Measurements from ENCODE around the gene MYBPH. TPM values are rescaled to one million over a fixed set of nuclear protein-coding genes. Genes with fewer than 3 reads are reported as not detected.

The MYBPH gene
- total RNA-seq, 2 donors from 2014 or later, result not detected

GRCh38 chr1:203202431-203203245 is 27.0 kb upstream of the MYBPH start:
- peak; percentile 80 for DNase-seq (ENCODE audit: low spot score)
- intact Hi-C loops (cut with DNase I), result no loop called here

GRCh38 chr1:203201516-203202205 is 26.0 kb upstream of the MYBPH start:
- intact Hi-C loops (cut with DNase I), result no loop called here

GRCh38 chr1:203200916-203201315 is 25.3 kb upstream of the MYBPH start:
- intact Hi-C loops (cut with DNase I), result no loop called here
- no peak for DNase-seq (ENCODE audit: low spot score)

More at GRCh38 chr1:203201516-203202205, 26.0 kb upstream of the MYBPH start:
- no peak for DNase-seq (ENCODE audit: low spot score)

GRCh38 chr1:203199816-203200571 is 24.4 kb upstream of the MYBPH start:
- peak; percentile 80 for DNase-seq (ENCODE audit: low spot score)
- intact Hi-C loops (cut with DNase I), result no loop called here

GRCh38 chr1:203199481-203199815 is 23.8 kb upstream of the MYBPH start:
- intact Hi-C loops (cut with DNase I), result no loop called here
- peak; percentile 58 for DNase-seq (ENCODE audit: low spot score)

GRCh38 chr1:203199002-203199401 is 23.4 kb upstream of the MYBPH start:
- no peak for DNase-seq (ENCODE audit: low spot score)
- intact Hi-C loops (cut with DNase I), result no loop called here

GRCh38 chr1:203197625-203198024 is 22.0 kb upstream of the MYBPH start:
- intact Hi-C loops (cut with DNase I), result no loop called here
- DNase-seq (ENCODE audit: low spot score), result no peak

- intact Hi-C loops (cut with DNase I), result no loop called here
- no peak for DNase-seq (ENCODE audit: low spot score)
Measured at GRCh38 chr1:203196371-203196770, 20.7 kb upstream of the MYBPH start.

- DNase-seq (ENCODE audit: low spot score), result no peak
- intact Hi-C loops (cut with DNase I), result no loop called here
Measured at GRCh38 chr1:203190949-203191348, 15.3 kb upstream of the MYBPH start.

- DNase-seq (ENCODE audit: low spot score), result peak; percentile 49
- intact Hi-C loops (cut with DNase I), result no loop called here
Measured at GRCh38 chr1:203189951-203190352, 14.3 kb upstream of the MYBPH start.

- DNase-seq (ENCODE audit: low spot score), result no peak
- intact Hi-C loops (cut with DNase I), result no loop called here
Measured at GRCh38 chr1:203188686-203189232, 13.1 kb upstream of the MYBPH start.

GRCh38 chr1:203187689-203188264 is 12.2 kb upstream of the MYBPH start:
- intact Hi-C loops (cut with DNase I), result no loop called here
- DNase-seq (ENCODE audit: low spot score), result no peak

- DNase-seq (ENCODE audit: low spot score), result no peak
- intact Hi-C loops (cut with DNase I), result no loop called here
Measured at GRCh38 chr1:203187304-203187685, 11.7 kb upstream of the MYBPH start.

- intact Hi-C loops (cut with DNase I), result no loop called here
- peak; percentile 74 for DNase-seq (ENCODE audit: low spot score)
Measured at GRCh38 chr1:203186446-203187303, 11.0 kb upstream of the MYBPH start, which contains the start of gene CHI3L1. CHI3L1 (minus strand) TSS chr1:203186704; CDS start chr1:203186623, 81 bp downstream.

GRCh38 chr1:203186091-203186445 is 10.4 kb upstream of the MYBPH start:
- no peak for DNase-seq (ENCODE audit: low spot score)
- intact Hi-C loops (cut with DNase I), result no loop called here

GRCh38 chr1:203185585-203185984 is 10.0 kb upstream of the MYBPH start:
- intact Hi-C loops (cut with DNase I), result loop anchor here in 1 of 2 donors (2.0 kb wide), 1 partner anchor 29 kb away; no protein-coding TSS in a partner anchor
- DNase-seq (ENCODE audit: low spot score), result no peak

GRCh38 chr1:203185061-203185461 is 9.4 kb upstream of the MYBPH start:
- intact Hi-C loops (cut with DNase I), result loop anchor here in 1 of 2 donors (2.0 kb wide), 1 partner anchor 28 kb away; no protein-coding TSS in a partner anchor
- no peak for DNase-seq (ENCODE audit: low spot score)

GRCh38 chr1:203184467-203184866 is 8.8 kb upstream of the MYBPH start:
- intact Hi-C loops (cut with DNase I), result loop anchor here in 1 of 2 donors (2.0 kb wide), 1 partner anchor 28 kb away; no protein-coding TSS in a partner anchor
- no peak for DNase-seq (ENCODE audit: low spot score)

Data from posterior vena cava (tissue), 2 donors.